PFSK-1 (cell line): ENCODE data around the gene TRDN.

Experiments used
- FOXP2 ChIP-seq: optimal IDR thresholded peaks from 2 replicates; pipeline ENCODE3; 2011; ENCODE audit warnings: borderline replicate concordance, control low read depth, inconsistent platforms; ENCODE audit not compliant: insufficient read depth; ENCODE audit errors: extremely low read length, extremely low read depth
- POLR2AphosphoS5 ChIP-seq: IDR thresholded peaks from 2 replicates; pipeline ENCODE4 v1.6.1; 2012; ENCODE audit warnings: low read depth, mild to moderate bottlenecking, control low read depth, low read length, moderate library complexity
- REST ChIP-seq, 2 experiments: IDR thresholded peaks; 2 replicates each; pipeline versions ENCODE4 v1.6.1 to v1.8.0; 2011 to 2012; ENCODE audit warnings: low read depth in 2 of 2, low read length in 2 of 2, control low read depth in 1 of 2, inconsistent platforms in 1 of 2, mild to moderate bottlenecking in 1 of 2, moderate library complexity in 1 of 2; ENCODE audit not compliant: insufficient read depth in 1 of 2
- SIN3A ChIP-seq: IDR thresholded peaks from 2 replicates; pipeline ENCODE4 v1.6.1; 2012; ENCODE audit warnings: mild to moderate bottlenecking, low read length, moderate library complexity, borderline replicate concordance; ENCODE audit not compliant: insufficient read depth
- TAF1 ChIP-seq: IDR thresholded peaks from 2 replicates; pipeline ENCODE4 v1.6.1; 2012; ENCODE audit warnings: low read length, control low read depth, borderline replicate concordance; ENCODE audit not compliant: insufficient read depth

Gene TRDN

GRCh38 chr6:123641497-123641896, 4.7 kb upstream of the TRDN start:
- TF ChIP-seq FOXP2 (no peak), SIN3A (no peak), POLR2AphosphoS5 (no peak), REST (IDR thresholded peaks at IDR 0.05; ENCODE audit: insufficient read depth in 1 of 2, low read depth in 2 of 2, low read length in 2 of 2) (no peak), TAF1 (no peak)

GRCh38 chr6:123640567-123641187, 3.9 kb upstream of the TRDN start:
- TF ChIP-seq POLR2AphosphoS5 (no peak), SIN3A (no peak), TAF1 (no peak), REST (IDR thresholded peaks at IDR 0.05; ENCODE audit: insufficient read depth in 1 of 2, low read depth in 2 of 2, low read length in 2 of 2) (no peak), FOXP2 (no peak)

- no peak for TF ChIP-seq POLR2AphosphoS5
- no peak for TF ChIP-seq REST (IDR thresholded peaks at IDR 0.05; ENCODE audit: insufficient read depth in 1 of 2, low read depth in 2 of 2, low read length in 2 of 2)
- TF ChIP-seq SIN3A, result no peak
- TF ChIP-seq TAF1, result no peak
- TF ChIP-seq FOXP2, result no peak
These were observed 2.1 kb upstream of the TRDN start for GRCh38 chr6:123638865-123639264.

GRCh38 chr6:123636282-123636681, 468 bp downstream of the TRDN start:
- TF ChIP-seq SIN3A (no peak), POLR2AphosphoS5 (no peak), FOXP2 (no peak)

- TF ChIP-seq REST (IDR thresholded peaks at IDR 0.05; ENCODE audit: insufficient read depth in 1 of 2, low read depth in 2 of 2, low read length in 2 of 2) (no peak), SIN3A (no peak), POLR2AphosphoS5 (no peak), TAF1 (no peak), FOXP2 (no peak)
These were observed 1.2 kb downstream of the TRDN start for GRCh38 chr6:123635567-123635966.
